SK-N-SH (cell line): ENCODE results near the gene LRRC46. TPM values are rescaled to one million over a fixed set of nuclear protein-coding genes. Genes with fewer than 3 reads are reported as not detected.

Source experiments
- CTCF ChIA-PET: fragments of 300-600, 350-600 bp; formaldehyde crosslinking; extraction: SDS; loops from one replicate; lab custom pipeline; 2021; lab: Yijun Ruan, JAX
- POLR2A ChIA-PET: fragments of 350-600 bp; sonication (Branson Sonifier 250); formaldehyde crosslinking; extraction: SDS; loops from one replicate; lab custom pipeline; 2020; ENCODE audit warnings: antibody characterized with exemption, inconsistent platforms; lab: Yijun Ruan, JAX
- DNase-seq: peaks from one replicate; pipeline ENCODE4 v3.0.0; 2012
- H2AFZ ChIP-seq: fragments of 200-600 bp; sonication (generic); 2 replicates; pipeline ENCODE4 v1.8.1; 2016; ENCODE audit warnings: antibody characterized with exemption, mild to moderate bottlenecking, low read depth
- H3F3A ChIP-seq: fragments of 200-600 bp; sonication (generic); replicated peaks from 2 replicates; pipeline ENCODE3; 2016; ENCODE audit warnings: antibody characterized with exemption, mild to moderate bottlenecking; ENCODE audit not compliant: insufficient read depth
- H3K27ac ChIP-seq, 2 experiments: fragments of 200-500 bp in 1 of 2; fragments of 200-600 bp in 1 of 2; sonication (Bioruptor generic) in 1 of 2; sonication (generic), shearing (Covaris generic) in 1 of 2; 2 replicates each; pipeline versions ENCODE4 v1.5.1 to v1.6.1; 2014 to 2016; ENCODE audit warnings: low read depth in 2 of 2, inconsistent platforms in 1 of 2, low read length in 1 of 2, mild to moderate bottlenecking in 1 of 2, mixed read lengths in 1 of 2
- H3K27me3 ChIP-seq: fragments of 200-600 bp; sonication (generic), shearing (Covaris generic); 2 replicates; pipeline ENCODE4 v1.6.1; 2016; ENCODE audit warnings: mixed run types; ENCODE audit not compliant: insufficient read depth
- H3K36me3 ChIP-seq, 2 experiments: fragments of 200-500 bp in 1 of 2; fragments of 200-600 bp in 1 of 2; sonication (Bioruptor generic) in 1 of 2; sonication (generic) in 1 of 2; replicated peaks in 1 of 2; 2 replicates each; pipeline versions ENCODE3 to v1.5.1; 2014 to 2016; ENCODE audit warnings: low read length in 1 of 2, mild to moderate bottlenecking in 1 of 2; ENCODE audit not compliant: insufficient read depth in 2 of 2, control insufficient read depth in 1 of 2
- H3K4me1 ChIP-seq, 2 experiments: fragments of 200-500 bp in 1 of 2; fragments of 200-600 bp in 1 of 2; sonication (Bioruptor generic) in 1 of 2; sonication (generic), shearing (Covaris generic) in 1 of 2; 2 replicates each; pipeline versions ENCODE4 v1.5.1 to v1.6.1; 2014 to 2016; ENCODE audit warnings: low read depth in 1 of 2, low read length in 1 of 2, mixed run types in 1 of 2; ENCODE audit not compliant: insufficient read depth in 2 of 2, control insufficient read depth in 1 of 2
- H3K4me2 ChIP-seq: fragments of 200-600 bp; sonication (generic), shearing (Covaris generic); 2 replicates; pipeline ENCODE4 v1.6.1; 2017; ENCODE audit warnings: mixed run types
- H3K4me3 ChIP-seq, 2 experiments: fragments of 200-500 bp in 1 of 2; fragments of 200-600 bp in 1 of 2; sonication (Bioruptor generic) in 1 of 2; sonication (generic), shearing (Covaris generic) in 1 of 2; 2 replicates each; pipeline versions ENCODE4 v1.5.1 to v1.8.1; 2014 to 2016; ENCODE audit warnings: low read depth in 2 of 2, inconsistent platforms in 1 of 2, low read length in 1 of 2, mild to moderate bottlenecking in 1 of 2, mixed read lengths in 1 of 2, moderate library complexity in 1 of 2
- H3K79me2 ChIP-seq: fragments of 200-600 bp; sonication (generic); 2 replicates; pipeline ENCODE4 v1.8.1; 2017; ENCODE audit warnings: mild to moderate bottlenecking; ENCODE audit not compliant: insufficient read depth
- H3K9ac ChIP-seq: fragments of 200-600 bp; sonication (generic); 2 replicates; pipeline ENCODE4 v1.6.1; 2017; ENCODE audit warnings: mixed run types
- H3K9me2 ChIP-seq: fragments of 200-600 bp; sonication (generic); 2 replicates; pipeline ENCODE4 v1.6.1; 2017; ENCODE audit warnings: mixed run types
- H3K9me3 ChIP-seq: fragments of 200-600 bp; sonication (generic); 2 replicates; pipeline ENCODE4 v1.6.1; 2017; ENCODE audit warnings: mixed run types, mild to moderate bottlenecking, moderate library complexity
- H4K20me1 ChIP-seq: fragments of 200-600 bp; sonication (generic); 2 replicates; pipeline ENCODE4 v1.6.1; 2017; ENCODE audit warnings: mild to moderate bottlenecking, mixed run types; ENCODE audit not compliant: insufficient read depth
- FOXM1 ChIP-seq: IDR thresholded peaks from 2 replicates; pipeline ENCODE4 v1.4.0; 2012; ENCODE audit warnings: low read depth, mild to moderate bottlenecking
- GATA2 ChIP-seq: sonication (generic); formaldehyde crosslinking; IDR thresholded peaks from 2 replicates; pipeline ENCODE4 v1.5.0; 2020; ENCODE audit warnings: mild to moderate bottlenecking, missing genetic modification reagents
- MEF2A ChIP-seq: IDR thresholded peaks from 2 replicates; pipeline ENCODE4 v1.4.0; 2012; ENCODE audit warnings: low read depth, borderline replicate concordance
- NRF1 ChIP-seq: IDR thresholded peaks from 2 replicates; pipeline ENCODE4 v1.6.1; 2012; ENCODE audit warnings: low read depth, mild to moderate bottlenecking, low read length
- RXRA ChIP-seq: IDR thresholded peaks from 2 replicates; pipeline ENCODE4 v1.4.0; 2012; ENCODE audit warnings: low read depth, mild to moderate bottlenecking, borderline replicate concordance
- TCF12 ChIP-seq: IDR thresholded peaks from 2 replicates; pipeline ENCODE4 v1.4.0; 2012
- WGBS: methylation state at CpG from one replicate; pipeline ENCODE4 v1.1.6; 2017; ENCODE audit warnings: low lambda C conversion rate; 5-methylcytosine and 5-hydroxymethylcytosine counted together
- polyA plus RNA-seq, 3 experiments: library from polyadenylated mRNA; depleted of rRNA; stranded (reverse); fragments of >200 nt; gene quantifications; 2 replicates each; pipeline ENCODE4 v1.2.3, GENCODE V29; 2012

The LRRC46 gene
- polyA plus RNA-seq, 1 of the 3 experiments (the other 2 are of a cell fraction), result 1.6 TPM

GRCh38 chr17:47884905-47885730, 53.6 kb downstream of the LRRC46 start:
- H3K4me1 ChIP-seq, result no peaks in the 10 kb centered on the region
- POLR2A ChIA-PET, result interaction anchor here (1.0 kb wide), 1 partner anchor 41 kb away, joined by 3 read pairs; no protein-coding TSS in a partner anchor

More at GRCh38 chr17:47884905-47885730, 53.6 kb downstream of the LRRC46 start:
- no peak for DNase-seq
- Histone ChIP-seq H3K4me3 (no peak overlapping the region), H3K79me2 (no peaks in the 10 kb centered on the region), H3K9me3 (no peaks in the 10 kb centered on the region), H3K27me3 (peaks cover 9% of the 10 kb centered on the region; the same call in 1 of the 2 replicates), H4K20me1 (no peaks in the 10 kb centered on the region), H3K9me2 (no peaks in the 10 kb centered on the region), H3K36me3 (no peaks in the 10 kb centered on the region), H3K4me2 (no peak overlapping the region), H3K27ac (no peak overlapping the region), H3F3A (no peaks in the 10 kb centered on the region), H2AFZ (no peak overlapping the region), H3K9ac (no peak overlapping the region)
- CTCF ChIA-PET, result interaction anchor here (0.7 to 19.9 kb wide), 11 partner anchors 9 to 268 kb away, joined by 3 to 1447 read pairs (median 4); partner anchors contain the start of genes LRRC46, MRPL10, OSBPL7 and SCRN2
- TF ChIP-seq GATA2 (CRISPR knock-in tag) (no peak), MEF2A (no peak), RXRA (no peak), NRF1 (no peak), TCF12 (no peak), FOXM1 (no peak)
- WGBS, result 58% methylated on average over 10 of the region's 11 CpGs

Other genes starting within 250 kb of the LRRC46 start
- gene KPNB1, start 181.8 kb upstream of the LRRC46 start, polyA plus RNA-seq (2012; rRNA removed), result 89.5 and 142 TPM in 2 replicates
- gene TBKBP1, start 137.5 kb upstream of the LRRC46 start, polyA plus RNA-seq (2012; rRNA removed), result 11.5 and 14.4 TPM in 2 replicates
- not detected in 2 replicates for gene TBX21, start 98.4 kb upstream of the LRRC46 start, polyA plus RNA-seq (2012; rRNA removed)
- 23.7 and 24.7 TPM in 2 replicates for gene OSBPL7, start 9.9 kb upstream of the LRRC46 start, polyA plus RNA-seq (2012; rRNA removed)
- gene MRPL10, start 129 bp upstream of the LRRC46 start, polyA plus RNA-seq (2012; rRNA removed), result 133 and 136 TPM in 2 replicates
- gene SCRN2, start 9.6 kb downstream of the LRRC46 start, polyA plus RNA-seq (2012; rRNA removed), result 135 and 139 TPM in 2 replicates
- gene SP6, start 19.5 kb downstream of the LRRC46 start, polyA plus RNA-seq (2012; rRNA removed), result 0.03 TPM in 2 replicates
- gene SP2, start 64.6 kb downstream of the LRRC46 start, polyA plus RNA-seq (2012; rRNA removed), result 8.8 and 16.7 TPM in 2 replicates
- 26.1 and 33.8 TPM in 2 replicates for gene PNPO, start 109.9 kb downstream of the LRRC46 start, polyA plus RNA-seq (2012; rRNA removed)
- not detected in 2 replicates for gene PRR15L, start 126.2 kb downstream of the LRRC46 start, polyA plus RNA-seq (2012; rRNA removed)
- 208 and 288 TPM in 2 replicates for gene CDK5RAP3, start 139.4 kb downstream of the LRRC46 start, polyA plus RNA-seq (2012; rRNA removed)
- 31.2 and 36.9 TPM in 2 replicates for gene COPZ2, start 206.1 kb downstream of the LRRC46 start, polyA plus RNA-seq (2012; rRNA removed)
- gene NFE2L1, start 216.7 kb downstream of the LRRC46 start, polyA plus RNA-seq (2012; rRNA removed), result 159 and 174 TPM in 2 replicates